GM18519 (cell line): ENCODE results near the gene PPP1R12A.
"Not testable (repeated sequence)": the region's sequence is repeated elsewhere in the genome, so short reads cannot be mapped to it uniquely, and the experiment has no call there.

ENCODE experiments used
- ATAC-seq: cut with Tn5 transposase; IDR thresholded peaks from one replicate; pipeline ENCODE4 v1.9.1; 2021; ENCODE audit warnings: mild to moderate bottlenecking, moderate library complexity; ENCODE audit not compliant: unreplicated experiment, low FRiP score

PPP1R12A gene

GRCh38 chr12:79847417-79847816, 87.5 kb downstream of the PPP1R12A start:
- ATAC-seq: no peak

DNA sequence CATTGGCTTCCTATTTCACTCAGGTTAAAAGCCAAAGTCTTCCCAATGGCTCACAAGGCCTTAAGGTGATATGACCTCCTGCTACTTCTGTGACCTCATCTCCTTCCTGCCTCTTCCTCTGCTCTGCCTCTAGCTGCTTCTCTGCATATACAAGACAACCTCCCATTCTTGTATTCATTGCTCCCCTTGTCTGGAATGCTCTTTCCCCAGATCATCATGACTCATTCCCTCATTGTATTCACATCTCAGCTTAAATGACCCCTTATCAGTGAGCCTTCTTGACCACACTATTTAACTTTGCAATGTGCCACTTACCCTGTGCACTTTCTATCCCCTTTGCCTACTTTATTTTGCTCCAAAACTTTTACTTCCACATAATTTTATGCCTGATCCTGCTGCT, 90.2 kb downstream of the PPP1R12A start:
- no peak for ATAC-seq

- no peak for ATAC-seq
Observed at GRCh38 chr12:79843978-79844377, 90.9 kb downstream of the PPP1R12A start.

DNA sequence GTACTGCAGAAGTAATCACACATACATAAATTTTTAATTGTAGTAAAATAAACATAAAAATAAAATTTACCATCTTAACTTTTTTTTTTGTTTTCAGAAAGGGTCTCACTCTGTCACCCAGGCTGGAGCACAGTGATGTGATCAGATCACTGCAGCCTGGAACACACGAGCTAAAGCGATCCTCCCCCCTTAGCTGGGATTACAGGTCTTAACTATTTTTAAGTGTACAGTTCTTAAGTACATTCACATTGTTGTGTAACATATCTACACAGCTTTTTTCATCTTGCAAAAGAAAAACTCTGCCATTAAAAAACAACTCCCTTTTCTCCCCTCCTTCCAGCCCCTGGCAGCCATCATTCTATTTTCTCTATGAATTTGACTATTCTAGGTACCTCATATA, 92.3 kb downstream of the PPP1R12A start:
- no peak for ATAC-seq

GRCh38 chr12:79841878-79842265, 93.0 kb downstream of the PPP1R12A start:
- no peak for ATAC-seq

DNA sequence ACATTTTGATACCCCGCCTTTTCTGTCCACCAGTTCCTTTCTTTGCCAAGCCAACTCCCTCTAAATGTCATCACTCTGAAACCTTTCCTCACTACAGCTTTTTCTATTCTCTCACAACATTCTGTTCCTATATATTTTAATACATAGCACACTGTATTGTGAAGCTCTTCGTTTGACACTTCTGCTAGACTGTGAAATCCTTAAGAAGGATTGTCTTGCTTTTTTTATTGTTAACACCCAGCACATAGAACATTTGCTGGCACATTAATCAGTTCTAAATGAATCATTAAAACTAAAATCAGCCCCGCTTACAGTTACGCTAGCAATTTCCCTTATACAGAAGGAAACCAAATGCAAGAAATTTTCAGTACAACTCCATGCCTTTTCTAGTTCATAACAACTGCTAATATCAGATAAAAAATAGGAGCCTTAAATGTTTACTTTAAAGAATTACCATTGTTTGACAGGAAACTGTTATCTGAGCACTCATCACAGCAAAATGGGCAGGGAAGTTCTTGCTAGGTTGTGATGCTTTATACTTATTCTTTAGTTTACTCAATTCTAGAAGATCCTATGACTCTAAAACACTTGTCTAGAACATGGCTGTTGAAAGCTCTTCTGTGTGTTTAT, 93.5 kb downstream of the PPP1R12A start:
- no peak for ATAC-seq

- no peak for ATAC-seq
Observed at GRCh38 chr12:79838359-79838758, 96.5 kb downstream of the PPP1R12A start.

- ATAC-seq: no peak
Observed at GRCh38 chr12:79837575-79837974, 97.3 kb downstream of the PPP1R12A start.

GRCh38 chr12:79835377-79835843, 99.5 kb downstream of the PPP1R12A start:
- no peak for ATAC-seq

DNA sequence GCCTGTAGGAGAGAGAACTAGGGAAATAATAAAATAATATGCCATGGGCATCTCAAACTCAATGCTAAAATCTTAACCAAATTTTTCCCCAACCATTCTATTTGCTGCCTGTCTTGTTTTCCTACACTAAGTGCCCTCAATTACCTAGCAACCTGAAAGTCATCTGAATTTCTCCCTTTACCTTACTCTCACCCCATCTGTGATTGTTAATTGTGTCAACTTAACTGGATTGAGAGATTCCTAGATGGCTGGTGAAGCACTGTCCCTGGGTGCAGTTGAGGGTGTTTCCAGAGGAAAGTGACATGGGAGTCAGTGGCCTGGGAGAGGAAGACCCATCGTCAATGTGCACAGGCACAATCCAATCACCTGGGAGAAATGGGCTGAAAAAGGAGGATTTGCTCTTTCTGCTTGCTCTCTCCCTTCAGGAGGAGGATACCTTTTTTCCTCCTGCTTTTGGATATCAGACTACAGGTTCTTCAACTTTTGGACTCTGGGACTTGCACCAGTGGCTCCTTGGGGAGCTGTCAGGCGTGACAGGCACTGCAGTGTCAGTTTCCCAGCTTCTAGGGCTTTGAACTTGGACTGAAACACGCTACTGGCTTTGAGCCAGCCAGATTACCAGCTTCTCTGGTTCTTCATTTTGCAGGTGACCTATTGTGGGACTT, 100.1 kb downstream of the PPP1R12A start:
- ATAC-seq: no peak

DNA sequence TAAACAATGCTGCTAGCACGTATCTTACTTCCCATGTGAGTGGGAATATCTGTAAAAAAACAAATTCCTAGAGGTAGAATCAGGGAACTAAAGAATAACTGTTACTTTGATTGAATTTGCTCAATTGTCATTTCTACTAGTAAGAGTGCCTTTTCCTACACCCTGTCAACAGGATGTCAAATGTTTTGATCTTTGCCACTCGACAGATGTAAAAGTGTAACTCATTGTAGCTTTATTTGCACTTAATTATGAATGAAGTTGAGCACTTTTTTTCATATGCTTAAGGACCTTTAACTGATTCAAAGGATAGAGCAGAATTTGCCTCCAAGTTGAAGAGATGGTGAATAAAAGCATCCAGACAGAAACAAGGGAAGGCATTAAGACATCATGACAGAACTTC, 104.5 kb downstream of the PPP1R12A start:
- ATAC-seq: no peak

GRCh38 chr12:79828924-79829323, 106.0 kb downstream of the PPP1R12A start:
- ATAC-seq: no peak

GRCh38 chr12:79827484-79827883, 107.4 kb downstream of the PPP1R12A start:
- ATAC-seq: no peak

- ATAC-seq: no peak
Observed at GRCh38 chr12:79826267-79827128, 108.4 kb downstream of the PPP1R12A start.

DNA sequence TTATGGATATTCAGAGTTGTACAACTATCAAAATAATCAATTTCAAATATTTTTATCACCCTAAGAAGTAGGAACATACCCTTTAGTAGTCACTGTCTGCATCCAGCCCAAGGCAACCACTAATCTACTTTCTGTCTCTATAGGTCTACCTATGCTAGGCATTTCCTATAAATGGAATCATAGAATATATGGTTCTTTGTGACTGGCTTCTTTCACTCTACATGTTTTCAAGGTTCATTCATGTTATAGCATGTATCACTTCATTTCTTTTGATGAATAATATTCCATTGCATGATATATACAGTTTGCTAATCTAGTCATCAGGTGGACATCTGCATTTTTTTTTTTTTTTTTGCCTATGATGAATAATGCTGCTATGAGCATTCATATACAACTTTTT, 112.4 kb downstream of the PPP1R12A start:
- no peak for ATAC-seq

DNA sequence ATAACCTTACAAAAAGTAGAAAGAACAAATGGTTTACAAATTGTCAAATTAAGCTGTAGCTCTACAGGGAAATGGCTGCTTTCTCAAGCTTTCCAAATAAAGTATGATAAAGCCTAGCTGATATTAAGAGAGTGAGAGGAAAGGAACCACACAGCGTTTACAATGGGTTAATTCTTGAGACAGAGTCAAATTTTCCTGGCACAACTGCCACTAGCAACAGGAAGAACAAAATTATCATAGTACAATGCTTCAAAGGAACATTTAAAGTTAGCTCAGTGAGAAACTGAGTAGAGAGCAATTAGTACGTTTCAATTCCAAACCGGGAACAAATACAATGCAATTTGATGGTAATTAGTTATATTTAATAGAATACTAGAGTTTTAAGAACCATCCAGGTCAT, 116.0 kb downstream of the PPP1R12A start:
- no peak for ATAC-seq

- not testable (repeated sequence) for ATAC-seq
Observed at GRCh38 chr12:79784366-79785065, 150.4 kb downstream of the PPP1R12A start.

GRCh38 chr12:79782172-79782900, 152.6 kb downstream of the PPP1R12A start:
- no peak for ATAC-seq

GRCh38 chr12:79778802-79779448, 156.0 kb downstream of the PPP1R12A start:
- ATAC-seq: no peak

DNA sequence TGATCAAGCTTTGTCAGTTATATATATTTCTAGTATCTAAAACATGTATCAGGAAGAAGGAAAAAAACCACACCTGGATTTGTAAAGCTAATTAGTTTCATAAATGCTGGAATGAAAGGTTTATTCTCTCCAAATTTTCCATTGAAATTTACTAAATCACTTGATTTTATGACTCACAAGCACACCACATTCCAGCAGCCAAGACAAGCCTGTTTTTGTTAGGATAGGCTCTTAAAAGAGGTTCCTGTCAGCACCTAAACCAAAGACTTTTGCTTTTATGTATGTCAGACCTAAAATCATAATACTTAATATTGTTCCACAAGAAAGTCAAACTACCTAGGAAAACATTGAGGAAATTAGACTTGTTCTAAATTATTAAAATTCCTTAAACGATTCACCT, 158.8 kb downstream of the PPP1R12A start:
- no peak for ATAC-seq
